ENCODE measurements around the gene FAM78B. TPM values are rescaled to one million over a fixed set of nuclear protein-coding genes. Genes with fewer than 3 reads are reported as not detected.

FAM78B gene
- total RNA-seq, 2 donors from 2014 or later = 3.7 to 11.0 TPM

DNA sequence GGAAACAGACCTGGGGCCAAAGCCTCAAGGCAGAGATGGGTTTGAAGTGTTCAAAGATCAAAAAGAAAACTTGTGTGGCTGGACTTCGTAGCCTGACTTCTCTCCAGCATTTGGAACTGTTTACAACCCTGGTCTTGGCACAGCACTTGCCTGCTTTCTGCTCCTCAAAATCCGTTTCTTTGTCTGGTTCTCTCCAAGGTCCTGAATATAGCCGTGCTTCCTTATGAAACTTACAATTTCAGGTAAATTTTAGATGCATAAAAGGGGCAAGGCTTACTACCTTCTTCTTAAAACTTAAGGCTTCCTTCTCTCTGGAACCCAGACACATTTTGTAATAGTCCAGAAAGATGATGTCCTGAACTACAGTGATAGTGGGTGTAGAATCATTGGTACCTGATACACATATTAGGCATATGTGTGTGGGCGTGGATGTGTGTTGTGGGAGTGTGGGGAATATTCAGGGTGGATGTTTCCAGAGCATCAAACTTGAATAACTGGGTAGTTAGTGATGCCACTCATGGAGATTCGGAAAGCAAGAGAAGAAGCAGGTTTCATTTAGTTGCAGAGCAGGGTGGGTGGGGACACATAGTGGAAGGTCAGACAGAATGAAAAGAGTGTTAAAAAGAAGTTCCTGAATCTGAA lies 26.4 kb upstream of the FAM78B start:
- no peaks in the 10 kb centered on the region for H3K27me3 ChIP-seq (replicated peaks; ENCODE audit: insufficient read depth)
- H3K4me1 ChIP-seq (replicated peaks) = no peaks in the 10 kb centered on the region
- no peak overlapping the region for H3K4me3 ChIP-seq
- 45% methylated on average over 5 of the region's 5 CpGs for WGBS
- no peaks in the 10 kb centered on the region for H3K36me3 ChIP-seq
- intact Hi-C loops (cut with DNase I) = no loop called here
- DNase-seq (ENCODE audit: low spot score) = no peak
- no peaks in the 10 kb centered on the region for H3K9me3 ChIP-seq
- TF ChIP-seq POLR2AphosphoS5 (IDR thresholded peaks at IDR 0.05) = no peak
- TF ChIP-seq POLR2A (IDR thresholded peaks at IDR 0.05) = no peak
- TF ChIP-seq CTCF (IDR thresholded peaks at IDR 0.05) = no peak
- H3K27ac ChIP-seq = no peak overlapping the region

DNA sequence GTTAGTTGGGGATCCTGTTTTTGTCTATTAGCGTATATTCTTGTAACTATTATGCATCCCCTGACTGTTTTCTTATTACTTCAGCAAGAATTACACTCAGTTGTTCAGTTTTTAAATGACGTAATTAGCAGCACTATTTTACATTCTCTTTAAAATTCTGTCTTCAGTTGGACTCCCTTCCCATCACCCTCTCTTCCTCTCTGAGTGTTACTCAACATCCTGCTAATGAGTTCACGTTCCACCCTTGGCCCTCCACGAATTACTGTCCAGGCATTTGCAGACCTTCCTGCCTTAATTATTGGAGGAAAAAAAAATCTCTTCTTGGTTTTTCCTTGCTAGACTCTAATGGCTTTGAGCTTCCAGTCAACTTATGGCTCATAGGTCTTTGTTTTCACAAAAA lies 23.6 kb upstream of the FAM78B start:
- intact Hi-C loops (cut with DNase I) = no loop called here
- Histone ChIP-seq H3K4me3 (no peak overlapping the region), H3K27me3 (replicated peaks; ENCODE audit: insufficient read depth) (no peaks in the 10 kb centered on the region), H3K9me3 (no peaks in the 10 kb centered on the region), H3K36me3 (no peaks in the 10 kb centered on the region), H3K27ac (no peak overlapping the region), H3K4me1 (replicated peaks) (no peaks in the 10 kb centered on the region)
- no peak for TF ChIP-seq CTCF (IDR thresholded peaks at IDR 0.05)
- no peak for TF ChIP-seq POLR2AphosphoS5 (IDR thresholded peaks at IDR 0.05)
- TF ChIP-seq POLR2A (IDR thresholded peaks at IDR 0.05) = no peak
- no peak for DNase-seq (ENCODE audit: low spot score)
- WGBS = 59% methylated on average over 4 of the region's 4 CpGs

- no peak for TF ChIP-seq CTCF (IDR thresholded peaks at IDR 0.05)
- TF ChIP-seq POLR2AphosphoS5 (IDR thresholded peaks at IDR 0.05) = no peak
- no peak for TF ChIP-seq POLR2A (IDR thresholded peaks at IDR 0.05)
- Histone ChIP-seq H3K9me3 (no peaks in the 10 kb centered on the region), H3K36me3 (no peaks in the 10 kb centered on the region), H3K27me3 (replicated peaks; ENCODE audit: insufficient read depth) (no peaks in the 10 kb centered on the region), H3K4me1 (replicated peaks) (no peaks in the 10 kb centered on the region), H3K4me3 (no peak overlapping the region), H3K27ac (no peak overlapping the region)
- DNase-seq (ENCODE audit: low spot score) = no peak
- WGBS = 80% methylated on average over 2 of the region's 2 CpGs
- intact Hi-C loops (cut with DNase I) = no loop called here
Measured at GRCh38 chr1:166189126-166189525, 22.3 kb upstream of the FAM78B start.

DNA sequence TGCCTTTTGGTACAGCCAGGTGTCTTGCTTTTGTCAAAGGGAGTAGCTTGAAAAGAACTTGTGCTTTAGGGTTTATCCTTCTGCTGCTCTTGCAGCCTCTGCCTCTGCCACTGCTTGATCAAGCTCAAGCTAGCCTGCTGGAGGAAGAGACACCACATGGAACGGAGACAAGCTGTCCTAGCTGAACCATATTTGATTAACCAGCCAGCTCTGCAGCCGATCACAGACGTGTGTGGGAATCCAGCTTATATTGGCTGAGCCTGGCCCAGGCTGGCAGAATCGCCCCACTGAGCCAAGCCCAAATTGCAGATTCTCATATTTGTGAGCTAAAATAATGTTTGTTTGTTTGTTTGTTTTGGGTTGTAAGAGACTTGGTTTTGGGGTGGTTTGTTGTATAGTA lies 18.7 kb upstream of the FAM78B start:
- H3K27me3 ChIP-seq (replicated peaks; ENCODE audit: insufficient read depth) = no peaks in the 10 kb centered on the region
- TF ChIP-seq POLR2AphosphoS5 (IDR thresholded peaks at IDR 0.05) (no peak), CTCF (IDR thresholded peaks at IDR 0.05) (no peak), POLR2A (IDR thresholded peaks at IDR 0.05) (no peak)
- H3K4me3 ChIP-seq = no peak overlapping the region
- H3K36me3 ChIP-seq = no peaks in the 10 kb centered on the region
- no peaks in the 10 kb centered on the region for H3K9me3 ChIP-seq
- WGBS = 80% methylated on average over 4 of the region's 4 CpGs
- no peak for DNase-seq (ENCODE audit: low spot score)
- intact Hi-C loops (cut with DNase I) = no loop called here
- no peak overlapping the region for H3K27ac ChIP-seq
- H3K4me1 ChIP-seq (replicated peaks) = no peaks in the 10 kb centered on the region

GRCh38 chr1:166184897-166185296 lies 18.1 kb upstream of the FAM78B start:
- DNase-seq (ENCODE audit: low spot score) = no peak
- Histone ChIP-seq H3K4me3 (no peak overlapping the region), H3K36me3 (no peaks in the 10 kb centered on the region), H3K9me3 (no peaks in the 10 kb centered on the region), H3K4me1 (replicated peaks) (no peaks in the 10 kb centered on the region), H3K27me3 (replicated peaks; ENCODE audit: insufficient read depth) (no peaks in the 10 kb centered on the region), H3K27ac (no peak overlapping the region)
- intact Hi-C loops (cut with DNase I) = no loop called here
- TF ChIP-seq POLR2A (IDR thresholded peaks at IDR 0.05) = no peak
- TF ChIP-seq POLR2AphosphoS5 (IDR thresholded peaks at IDR 0.05) = no peak
- no peak for TF ChIP-seq CTCF (IDR thresholded peaks at IDR 0.05)
- whole genome bisulfite sequencing = 69% methylated on average over 6 of the region's 6 CpGs
